Measurements from ENCODE around the gene CNOT3.

The CNOT3 gene

DNA sequence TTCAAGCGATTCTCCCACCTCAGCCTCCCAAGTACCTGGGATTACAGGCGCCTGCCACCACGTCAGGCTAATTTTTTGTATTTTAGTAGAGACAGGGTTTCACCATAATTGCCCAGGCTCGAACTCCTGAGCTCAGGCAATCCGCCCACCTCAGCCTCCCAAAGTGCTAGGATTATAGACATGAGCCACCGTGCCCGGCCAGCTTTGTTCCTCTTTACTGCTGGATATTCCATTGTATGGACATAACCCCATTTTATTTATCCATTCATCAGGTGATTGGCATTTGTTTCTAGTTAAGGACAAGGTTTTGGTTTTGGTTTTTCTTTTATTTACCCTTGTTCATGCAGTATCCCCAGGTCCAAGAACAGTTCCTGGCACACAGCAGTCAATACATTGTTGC, 59.0 kb downstream of the CNOT3 start:
- DNase-seq = no peak

DNA sequence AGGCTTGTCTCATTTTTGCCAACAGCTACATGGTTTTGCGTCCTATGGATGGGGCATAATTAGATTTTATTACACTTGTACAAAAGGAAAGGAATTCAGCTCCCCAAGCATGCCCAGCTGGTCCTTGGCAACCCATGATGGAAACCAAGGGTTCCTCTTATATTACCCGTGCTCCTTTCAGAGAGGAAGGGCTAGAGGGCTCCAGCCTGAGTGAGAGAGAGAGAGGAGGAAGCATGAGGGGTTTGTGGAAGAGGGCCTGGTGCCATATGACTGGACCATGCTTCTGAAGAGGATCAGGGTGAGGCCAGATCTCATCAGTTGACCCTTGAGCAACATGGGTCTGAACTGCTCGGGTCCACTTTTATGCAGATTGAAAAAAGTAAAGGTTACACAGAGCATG, 59.6 kb downstream of the CNOT3 start:
- DNase-seq = no peak

- no peak for DNase-seq
These were observed 61.8 kb downstream of the CNOT3 start for GRCh38 chr19:54199401-54199800.

DNA sequence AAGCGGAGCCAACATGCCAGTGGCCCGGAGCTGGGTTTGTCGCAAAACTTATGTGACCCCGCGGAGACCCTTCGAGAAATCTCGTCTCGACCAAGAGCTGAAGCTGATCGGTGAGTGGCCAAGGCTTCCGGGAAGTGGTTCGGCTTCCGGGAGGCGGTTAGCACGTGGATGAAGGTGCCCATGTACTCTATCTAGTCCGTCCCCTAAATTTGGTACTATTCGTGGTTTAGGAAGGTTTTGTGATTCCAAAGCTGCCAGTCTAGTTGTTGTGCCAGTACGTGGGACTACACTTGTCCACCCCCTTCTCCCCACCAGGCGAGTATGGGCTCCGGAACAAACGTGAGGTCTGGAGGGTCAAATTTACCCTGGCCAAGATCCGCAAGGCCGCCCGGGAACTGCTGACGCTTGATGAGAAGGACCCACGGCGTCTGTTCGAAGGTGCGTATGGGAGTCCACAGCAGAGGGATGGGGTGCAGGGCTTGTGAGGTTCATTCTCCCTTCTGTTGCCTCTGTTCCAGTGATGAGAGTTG, 63.7 kb downstream of the CNOT3 start:
- no peak for DNase-seq

DNA sequence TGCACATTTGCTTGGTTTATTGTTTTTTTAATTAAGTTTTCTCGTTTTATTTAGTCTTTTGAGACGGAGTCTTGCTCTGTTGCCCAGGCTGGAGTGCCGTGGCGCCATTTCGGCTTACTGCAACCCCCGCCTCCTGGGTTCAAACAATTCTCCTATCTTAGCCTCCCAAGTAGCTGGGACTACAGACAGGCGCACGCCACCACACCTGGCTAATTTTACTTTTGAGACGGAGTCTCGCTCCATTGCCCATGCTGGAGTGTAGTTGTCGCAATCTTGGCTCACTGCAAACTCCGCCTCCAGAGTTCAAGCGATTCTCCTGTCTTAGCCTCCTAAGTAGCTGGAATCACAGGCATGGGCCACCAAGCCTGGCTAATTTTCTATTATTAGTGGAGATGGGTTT, 64.4 kb downstream of the CNOT3 start:
- DNase-seq = no peak

GRCh38 chr19:54203151-54203611, 65.6 kb downstream of the CNOT3 start:
- no peak for DNase-seq

DNA sequence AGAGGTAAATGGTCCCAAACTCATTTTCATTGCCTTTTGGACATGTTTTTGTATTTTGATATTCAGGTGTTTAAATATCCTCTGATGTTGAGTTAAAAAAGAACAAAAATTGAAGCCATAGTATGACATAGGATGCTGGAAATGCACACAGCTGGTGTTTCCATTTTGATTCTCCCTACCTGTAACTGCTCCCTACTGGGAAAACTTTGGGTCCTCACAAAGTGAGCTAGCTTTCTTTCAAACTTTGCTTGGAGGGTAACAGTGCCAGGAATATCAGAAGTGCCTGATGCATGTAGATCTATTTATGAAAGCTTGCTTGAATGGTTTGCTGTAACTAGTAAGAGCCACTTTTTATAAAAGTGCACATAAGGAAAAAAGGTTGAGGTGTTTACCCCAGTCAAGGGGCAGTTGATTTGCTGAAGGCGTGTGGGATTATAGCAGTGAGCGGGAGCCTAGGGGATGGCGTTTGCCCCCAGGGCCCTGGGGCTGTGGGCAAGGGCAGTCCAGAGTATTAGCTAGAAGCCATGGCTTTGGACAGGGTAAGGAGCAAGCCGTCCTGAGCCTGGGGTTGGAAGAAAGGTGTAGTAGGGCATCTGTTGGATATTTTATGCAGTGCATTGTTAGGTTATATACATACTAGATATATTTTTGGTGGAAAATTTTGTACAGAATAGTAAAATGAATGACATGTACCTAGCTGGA, 67.4 kb downstream of the CNOT3 start:
- no peak for DNase-seq
